ENCODE results near the gene PTPN2.
A peak's percentile ranks its signal among the peaks of the same experiment; 100 is the strongest.

The PTPN2 gene

DNA sequence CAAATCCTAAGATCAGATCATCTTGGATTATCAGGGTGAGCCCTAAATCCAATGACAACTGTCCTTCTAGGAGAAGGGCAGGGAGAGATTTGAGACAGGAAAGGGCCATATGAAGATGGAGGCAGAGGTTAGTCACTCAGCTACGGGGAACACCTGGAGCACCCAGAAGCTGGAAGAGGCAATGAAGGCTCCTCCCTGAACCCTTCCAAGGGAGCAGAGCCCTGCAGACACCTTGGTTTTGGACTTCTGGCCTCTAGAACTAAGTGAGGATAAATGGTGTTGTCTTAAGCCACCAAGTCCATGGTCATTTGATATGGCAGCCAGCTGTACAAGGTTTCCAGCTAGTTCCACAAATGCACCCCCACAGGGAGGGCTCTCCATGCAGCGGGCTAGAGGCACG is 6.9 kb upstream of the PTPN2 start:
- H3K27me3 Mint-ChIP-seq (ENCODE audit: low read depth, poor library complexity) = peaks cover 5% of the 10 kb centered on the region
- H3K4me1 Mint-ChIP-seq = no peaks in the 10 kb centered on the region
- H3K36me3 Mint-ChIP-seq (ENCODE audit: low read depth) = peaks cover 23% of the 10 kb centered on the region
- H3K4me3 Mint-ChIP-seq = no peak overlapping the region
- H3K9me3 Mint-ChIP-seq = peaks cover 25% of the 10 kb centered on the region
- TF ChIP-seq, protein P1, sequence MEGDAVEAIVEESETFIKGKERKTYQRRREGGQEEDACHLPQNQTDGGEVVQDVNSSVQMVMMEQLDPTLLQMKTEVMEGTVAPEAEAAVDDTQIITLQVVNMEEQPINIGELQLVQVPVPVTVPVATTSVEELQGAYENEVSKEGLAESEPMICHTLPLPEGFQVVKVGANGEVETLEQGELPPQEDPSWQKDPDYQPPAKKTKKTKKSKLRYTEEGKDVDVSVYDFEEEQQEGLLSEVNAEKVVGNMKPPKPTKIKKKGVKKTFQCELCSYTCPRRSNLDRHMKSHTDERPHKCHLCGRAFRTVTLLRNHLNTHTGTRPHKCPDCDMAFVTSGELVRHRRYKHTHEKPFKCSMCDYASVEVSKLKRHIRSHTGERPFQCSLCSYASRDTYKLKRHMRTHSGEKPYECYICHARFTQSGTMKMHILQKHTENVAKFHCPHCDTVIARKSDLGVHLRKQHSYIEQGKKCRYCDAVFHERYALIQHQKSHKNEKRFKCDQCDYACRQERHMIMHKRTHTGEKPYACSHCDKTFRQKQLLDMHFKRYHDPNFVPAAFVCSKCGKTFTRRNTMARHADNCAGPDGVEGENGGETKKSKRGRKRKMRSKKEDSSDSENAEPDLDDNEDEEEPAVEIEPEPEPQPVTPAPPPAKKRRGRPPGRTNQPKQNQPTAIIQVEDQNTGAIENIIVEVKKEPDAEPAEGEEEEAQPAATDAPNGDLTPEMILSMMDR (IDR thresholded peaks at IDR 0.05) = no peak
- DNase-seq = no peak
- no peak overlapping the region for H3K27ac Mint-ChIP-seq

DNA sequence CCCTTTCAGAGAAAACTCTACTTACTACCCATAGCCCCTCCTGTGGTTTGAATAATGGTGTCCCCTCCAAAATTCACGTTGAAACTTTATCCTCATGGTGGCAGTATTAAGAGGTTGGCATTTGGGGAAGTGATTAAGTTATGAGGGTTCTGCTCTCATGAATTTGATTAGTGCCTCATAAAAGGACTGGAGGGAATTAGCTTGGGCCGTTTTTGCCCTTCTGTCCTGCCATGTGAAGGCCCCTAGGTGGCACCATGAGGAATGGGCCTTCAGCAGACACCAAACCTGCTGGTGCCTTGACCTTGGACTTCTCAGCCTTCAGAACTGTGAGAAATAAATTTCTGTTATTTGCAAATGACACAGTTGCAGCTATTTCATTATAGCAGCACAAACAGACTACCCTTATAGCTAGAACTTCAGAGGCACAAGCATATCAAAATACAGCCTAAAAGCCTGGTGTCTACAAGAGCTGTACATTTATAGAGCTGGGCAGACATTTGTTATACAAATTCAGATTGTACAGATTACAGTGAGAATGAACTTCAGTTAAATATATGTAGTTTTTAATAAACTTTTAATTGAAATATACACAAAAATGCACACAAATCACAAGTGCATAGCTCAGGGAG is 2.6 kb upstream of the PTPN2 start:
- TF ChIP-seq, protein P1 (IDR thresholded peaks at IDR 0.05) = peak; percentile 12
- Mint-ChIP-seq H3K27ac (no peak overlapping the region), H3K4me1 (peaks cover 21% of the 10 kb centered on the region)

DNA sequence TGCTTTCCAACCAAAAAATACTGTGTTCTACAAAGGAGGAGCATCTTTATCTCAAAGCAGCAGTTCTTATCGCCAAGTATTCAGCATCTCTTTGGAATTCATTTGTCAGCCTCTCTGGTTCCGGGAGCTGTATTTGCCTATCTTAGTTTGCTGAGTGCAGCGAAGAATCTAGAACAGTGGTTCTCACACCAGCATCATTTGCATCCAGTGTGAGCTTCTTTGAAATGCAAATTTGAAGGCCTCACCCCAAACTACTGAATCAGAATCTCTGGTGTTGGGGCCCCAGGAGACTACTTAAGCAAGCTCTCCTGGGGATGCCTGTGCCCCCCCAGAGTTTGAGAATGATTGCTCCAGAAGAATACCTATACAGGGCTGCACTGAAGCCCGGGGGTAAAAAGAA is 1.5 kb upstream of the PTPN2 start:
- H3K27me3 Mint-ChIP-seq (ENCODE audit: low read depth, poor library complexity) = peaks cover 16% of the 10 kb centered on the region
- peaks cover 21% of the 10 kb centered on the region for H3K9me3 Mint-ChIP-seq
- H3K36me3 Mint-ChIP-seq (ENCODE audit: low read depth) = peaks cover 24% of the 10 kb centered on the region
- TF ChIP-seq, protein P1 (IDR thresholded peaks at IDR 0.05) = no peak
- no peak for DNase-seq
- peak overlapping the region; percentile 90 for H3K4me3 Mint-ChIP-seq
- no peak overlapping the region for H3K27ac Mint-ChIP-seq
- H3K4me1 Mint-ChIP-seq = peaks cover 32% of the 10 kb centered on the region

More for the DNA sequence above, 2.6 kb upstream of the PTPN2 start:
- no peak for DNase-seq
- H3K4me3 Mint-ChIP-seq = no peak overlapping the region
- peaks cover 12% of the 10 kb centered on the region for H3K27me3 Mint-ChIP-seq (ENCODE audit: low read depth, poor library complexity)
- peaks cover 23% of the 10 kb centered on the region for H3K36me3 Mint-ChIP-seq (ENCODE audit: low read depth)
- H3K9me3 Mint-ChIP-seq = peaks cover 25% of the 10 kb centered on the region

DNA sequence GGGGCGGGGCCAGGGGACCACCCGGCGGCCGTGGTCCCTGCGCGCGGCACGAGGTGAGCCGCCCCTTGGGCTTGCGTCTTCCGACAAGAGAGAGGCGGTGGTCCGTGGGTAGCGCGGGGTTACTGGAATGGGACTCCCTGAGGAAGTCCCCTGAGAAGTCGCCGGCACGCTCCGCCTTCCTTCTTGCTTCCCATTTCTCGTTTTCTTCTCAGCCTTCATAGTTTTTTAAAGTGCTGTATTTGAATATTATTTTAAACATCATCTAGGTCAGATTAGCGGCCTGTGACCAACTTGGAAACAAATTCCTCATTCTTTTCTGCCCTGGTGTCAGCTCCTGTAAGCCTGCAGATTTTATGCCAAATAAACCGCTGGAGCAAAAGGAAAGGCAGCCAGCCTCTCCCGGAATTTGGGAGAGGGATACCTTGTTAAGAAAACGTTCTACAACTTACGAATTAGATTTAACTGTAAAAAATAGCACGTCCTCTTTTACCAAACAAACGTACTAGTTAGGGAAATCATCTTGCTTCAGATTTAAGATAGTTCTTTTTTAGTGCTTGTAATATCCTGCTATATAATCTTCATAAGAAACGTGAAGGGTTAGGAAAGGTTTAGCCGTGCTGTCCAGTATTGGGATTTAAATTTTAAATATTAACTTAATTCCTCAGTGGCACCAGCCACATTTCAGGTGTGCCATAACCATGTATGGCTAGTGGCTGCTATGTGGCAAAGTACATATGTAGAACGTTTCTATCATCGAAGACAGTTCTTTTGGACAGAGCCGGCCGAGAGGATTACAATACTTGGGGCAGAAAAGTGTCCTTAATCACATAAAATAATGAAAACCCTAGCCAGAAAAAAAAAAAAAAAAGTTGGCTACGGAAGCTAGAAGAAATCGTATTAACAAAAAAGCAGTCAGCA is 628 bp upstream of the PTPN2 start:
- H3K9me3 Mint-ChIP-seq = peaks cover 14% of the 10 kb centered on the region
- TF ChIP-seq, protein P1 (IDR thresholded peaks at IDR 0.05) = no peak

DNA sequence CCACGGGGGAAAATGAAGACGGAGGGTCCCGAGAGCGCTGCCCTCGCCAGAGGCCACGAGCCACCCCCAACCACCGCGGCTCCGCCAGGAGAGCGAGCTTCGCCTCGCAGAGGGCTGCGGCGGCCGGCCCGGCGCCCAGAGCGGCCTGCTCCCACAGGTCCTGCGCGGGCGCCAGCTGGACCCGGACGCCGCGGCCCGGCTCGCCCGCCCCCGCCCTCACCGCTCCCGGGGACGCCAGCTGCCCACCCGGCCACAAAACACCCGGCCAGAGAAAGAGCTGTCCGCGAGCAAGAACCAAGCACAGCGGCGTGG is 709 bp downstream of the PTPN2 start:
- peaks cover 16% of the 10 kb centered on the region for H3K27me3 Mint-ChIP-seq (ENCODE audit: low read depth, poor library complexity)
- H3K4me3 Mint-ChIP-seq = peak overlapping the region; percentile 88
- peak overlapping the region; percentile 5 for H3K27ac Mint-ChIP-seq
- H3K9me3 Mint-ChIP-seq = peaks cover 7% of the 10 kb centered on the region
- peaks cover 49% of the 10 kb centered on the region for H3K4me1 Mint-ChIP-seq
- no peak for DNase-seq
- H3K36me3 Mint-ChIP-seq (ENCODE audit: low read depth) = peaks cover 22% of the 10 kb centered on the region
- TF ChIP-seq, protein P1 (IDR thresholded peaks at IDR 0.05) = no peak

More for the DNA sequence above, 628 bp upstream of the PTPN2 start:
- Mint-ChIP-seq H3K36me3 (ENCODE audit: low read depth) (peaks cover 21% of the 10 kb centered on the region), H3K27me3 (ENCODE audit: low read depth, poor library complexity) (peaks cover 16% of the 10 kb centered on the region), H3K4me3 (peak overlapping the region; percentile 90), H3K4me1 (peaks cover 41% of the 10 kb centered on the region), H3K27ac (peak overlapping the region; percentile 95)
- no peak for DNase-seq

Data from nephron progenitor cell (in vitro differentiated cells).